Gastroesophageal sphincter (tissue), 4 donors: Measurements from ENCODE around the gene ATP11A. TPM values are rescaled to one million over a fixed set of nuclear protein-coding genes. Genes with fewer than 3 reads are reported as not detected.

Experiments used
- ATAC-seq: fragments of 150-250 bp; one replicate; pipeline ENCODE4 v1.9.1; 2016; ENCODE audit warnings: mild to moderate bottlenecking, moderate library complexity
- H3K27ac ChIP-seq, 4 donors: fragments of 200-600 bp; sonication (generic) in 3 of 4; 1 replicate in 3 of 4; 2 replicates in 1 of 4; pipeline ENCODE4 v1.5.1; 2016 to 2019
- H3K27me3 ChIP-seq: fragments of 200-600 bp; sonication (generic); one replicate; pipeline ENCODE4 v1.5.1; 2019
- H3K36me3 ChIP-seq, 2 donors: fragments of 200-600 bp; sonication (generic); one replicate each; pipeline ENCODE4 v1.5.1; 2019; ENCODE audit warnings: control low read depth in 1 of 2
- H3K4me1 ChIP-seq, 3 donors: fragments of 200-600 bp; sonication (generic); 1 replicate in 2 of 3; 2 replicates in 1 of 3; pipeline ENCODE4 v1.5.1; 2016 to 2019; ENCODE audit warnings: control low read depth in 2 of 3
- H3K4me3 ChIP-seq, 2 donors: fragments of 200-600 bp; sonication (generic); one replicate each; pipeline ENCODE4 v1.5.1; 2019; ENCODE audit warnings: mild to moderate bottlenecking in 1 of 2, moderate library complexity in 1 of 2
- H3K9me3 ChIP-seq, 3 donors: fragments of 200-600 bp; sonication (generic); one replicate each; pipeline ENCODE4 v1.5.1; 2017 to 2019; ENCODE audit warnings: control low read depth in 2 of 3
- CTCF ChIP-seq, 4 experiments: fragments of 200-600 bp in 2 of 4; fragments of 450-650 bp in 2 of 4; sonication (generic) in 1 of 4; IDR thresholded peaks; one replicate each; pipeline ENCODE4 v1.5.1; 2017 to 2019; ENCODE audit warnings: antibody characterized with exemption in 4 of 4, mild to moderate bottlenecking in 2 of 4, moderate library complexity in 2 of 4
- EP300 ChIP-seq: sonication (generic); formaldehyde crosslinking; IDR thresholded peaks from one replicate; pipeline ENCODE4 v1.6.1; 2017; ENCODE audit warnings: antibody characterized with exemption, mild to moderate bottlenecking
- POLR2A ChIP-seq, 2 donors: fragments of 450-650 bp; IDR thresholded peaks; one replicate each; pipeline ENCODE4 v1.6.1; 2017; ENCODE audit warnings: antibody characterized with exemption in 2 of 2, mild to moderate bottlenecking in 2 of 2, moderate library complexity in 1 of 2
- POLR2AphosphoS5 ChIP-seq: sonication (generic); formaldehyde crosslinking; IDR thresholded peaks from one replicate; pipeline ENCODE4 v1.6.1; 2017; ENCODE audit warnings: antibody characterized with exemption
- WGBS, 2 donors: methylation state at CpG; one replicate each; pipeline ENCODE4 v1.1.5; 2018; ENCODE audit warnings: low coverage in 1 of 2; 5-methylcytosine and 5-hydroxymethylcytosine counted together
- total RNA-seq, 4 donors: library from RNA; depleted of rRNA; stranded (reverse); fragments of >200 nt; gene quantifications; one replicate each; pipeline ENCODE4 v1.1.0, GENCODE V29; 2016

The ATP11A gene
- total RNA-seq, 4 donors from 2014 or later = 12.9 to 21.7 (median 17.1) TPM

- H3K4me1 ChIP-seq = no peaks in the 10 kb centered on the region
- 67 to 79% methylated on average over 8 to 13 of the region's 17 CpGs for WGBS, 2 donors
- no peak overlapping the region for H3K4me3 ChIP-seq
- H3K9me3 ChIP-seq = no peaks in the 10 kb centered on the region
- ATAC-seq = peak; percentile 46
- H3K27ac ChIP-seq = peak overlapping the region in 1 of 4 donors; percentile 39
- peaks cover 0 to 79% of the 10 kb centered on the region in 2 donors for H3K36me3 ChIP-seq
- TF ChIP-seq CTCF (IDR thresholded peaks at IDR 0.05) (no peak), EP300 (no peak), POLR2AphosphoS5 (no peak), POLR2A (IDR thresholded peaks at IDR 0.05) (no peak)
- no peaks in the 10 kb centered on the region for H3K27me3 ChIP-seq
Observed at GRCh38 chr13:112812306-112813055, 122.6 kb downstream of the ATP11A start.

DNA sequence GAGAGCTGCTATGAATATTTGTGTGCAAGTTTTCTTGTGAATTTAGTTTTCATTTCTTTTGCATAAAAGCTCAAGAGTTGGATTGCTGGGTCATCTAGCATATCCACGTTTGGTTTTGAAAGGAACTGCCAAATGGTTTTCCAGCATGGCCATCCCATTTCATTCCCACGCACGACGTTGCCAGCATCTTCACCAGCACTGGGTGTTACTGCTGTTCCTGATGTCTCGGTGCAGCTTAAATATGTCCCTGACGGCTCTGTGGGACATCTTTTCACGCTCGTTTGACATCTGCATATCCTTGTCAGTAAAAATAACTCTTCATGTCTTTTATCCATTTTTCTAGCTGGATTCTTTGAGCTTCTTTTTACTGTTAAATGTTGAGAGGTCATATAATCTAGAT lies 123.7 kb downstream of the ATP11A start:
- no peaks in the 10 kb centered on the region for H3K4me1 ChIP-seq
- H3K27ac ChIP-seq = no peak overlapping the region
- H3K36me3 ChIP-seq = peaks cover 0 to 83% of the 10 kb centered on the region in 2 donors
- WGBS, 2 donors = 67 to 82% methylated on average over 4 to 8 of the region's 8 CpGs
- H3K4me3 ChIP-seq = no peak overlapping the region
- ATAC-seq = no peak
- H3K27me3 ChIP-seq = no peaks in the 10 kb centered on the region
- H3K9me3 ChIP-seq = no peaks in the 10 kb centered on the region
- TF ChIP-seq CTCF (IDR thresholded peaks at IDR 0.05) = no peak
- no peak for TF ChIP-seq POLR2A (IDR thresholded peaks at IDR 0.05)
- TF ChIP-seq EP300 = no peak
- TF ChIP-seq POLR2AphosphoS5 = no peak

- no peaks in the 10 kb centered on the region for H3K4me1 ChIP-seq
- H3K27me3 ChIP-seq = no peaks in the 10 kb centered on the region
- TF ChIP-seq POLR2A (IDR thresholded peaks at IDR 0.05) (no peak), EP300 (no peak), POLR2AphosphoS5 (no peak), CTCF (IDR thresholded peaks at IDR 0.05) (no peak)
- no peak for ATAC-seq
- no peak overlapping the region for H3K27ac ChIP-seq
- H3K36me3 ChIP-seq = peaks cover 0 to 83% of the 10 kb centered on the region in 2 donors
- no peak overlapping the region for H3K4me3 ChIP-seq
- WGBS, 2 donors = 78 to 88% methylated on average over 8 of the region's 10 CpGs
- H3K9me3 ChIP-seq = no peaks in the 10 kb centered on the region
Observed at GRCh38 chr13:112814905-112815585, 125.2 kb downstream of the ATP11A start.

GRCh38 chr13:112815871-112816270 lies 126.0 kb downstream of the ATP11A start:
- Histone ChIP-seq H3K9me3 (no peaks in the 10 kb centered on the region), H3K4me1 (no peaks in the 10 kb centered on the region), H3K4me3 (no peak overlapping the region), H3K36me3 (peaks cover 0 to 84% of the 10 kb centered on the region in 2 donors), H3K27me3 (no peaks in the 10 kb centered on the region), H3K27ac (no peak overlapping the region)
- ATAC-seq = no peak
- 97 to 100% methylated on average over 4 to 5 of the region's 13 CpGs for WGBS, 2 donors
- TF ChIP-seq POLR2AphosphoS5 = no peak
- TF ChIP-seq CTCF (IDR thresholded peaks at IDR 0.05) = no peak
- TF ChIP-seq EP300 = no peak
- no peak for TF ChIP-seq POLR2A (IDR thresholded peaks at IDR 0.05)
